CD4-positive, alpha-beta T cell treated with Interleukin-4 for 4 hours (primary cell): ENCODE results near the gene ZXDC.

Experiments
- DNase-seq: peaks from one replicate; pipeline ENCODE4 v3.0.0-alpha.2; 2020

The ZXDC gene

DNA sequence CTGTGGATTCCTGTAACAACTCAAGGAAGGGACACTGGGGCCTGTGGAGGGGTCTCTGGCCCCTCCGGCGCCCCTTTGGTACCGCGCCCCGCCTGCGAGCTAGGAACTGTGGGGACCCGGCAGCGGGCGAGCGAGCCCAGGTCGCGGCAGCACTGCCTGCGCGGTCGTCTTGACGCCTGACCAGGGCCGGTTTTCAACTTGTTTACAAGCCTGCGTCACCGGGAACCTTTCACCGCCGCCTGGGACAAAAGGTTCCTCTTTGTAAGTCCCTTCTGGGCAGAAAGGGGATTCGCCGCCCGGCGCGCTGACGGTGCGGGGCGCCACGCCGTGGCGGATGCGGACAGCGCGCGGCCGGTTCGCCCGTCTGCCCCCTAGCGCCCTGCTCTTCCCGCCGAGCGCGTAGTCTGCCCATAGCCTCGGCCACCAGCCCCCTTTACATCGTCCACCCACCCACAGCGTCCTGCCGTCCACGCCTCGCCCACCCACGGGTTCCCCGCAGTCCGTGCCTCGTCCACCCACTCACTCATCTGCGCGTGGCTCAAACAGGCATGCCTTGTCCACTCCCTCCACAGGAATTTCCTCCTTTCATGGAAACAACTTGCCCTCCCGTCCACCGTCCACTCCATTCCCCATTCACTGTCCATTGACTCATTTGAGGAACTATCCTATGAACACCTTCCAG, 86.4 kb downstream of the ZXDC start:
- DNase-seq, result peak; percentile 6
